Liver (tissue), 9 donors: ENCODE data around the gene TRIO. TPM values are rescaled to one million over a fixed set of nuclear protein-coding genes. Genes with fewer than 3 reads are reported as not detected.

Experiments
- DNase-seq: peaks from one replicate; pipeline ENCODE4 v3.0.0-alpha.2; 2017; ENCODE audit warnings: low spot score
- H3K27ac ChIP-seq, 2 donors: one replicate each; pipeline ENCODE4 v1.7.0; 2013; ENCODE audit warnings: inconsistent platforms in 2 of 2, low read length in 2 of 2, control low read depth in 1 of 2, low read depth in 1 of 2, mild to moderate bottlenecking in 1 of 2
- H3K27me3 ChIP-seq, 4 donors: one replicate each; pipeline versions ENCODE4 v1.6.1 to v1.7.0; 2013; ENCODE audit warnings: low read length in 3 of 4, inconsistent platforms in 1 of 4, mild to moderate bottlenecking in 1 of 4, moderate library complexity in 1 of 4; ENCODE audit not compliant: control insufficient read depth in 4 of 4, insufficient read depth in 4 of 4
- H3K36me3 ChIP-seq, 4 donors: one replicate each; pipeline versions ENCODE4 v1.6.1 to v1.7.0; 2013; ENCODE audit warnings: low read length in 3 of 4, mild to moderate bottlenecking in 3 of 4, low read depth in 1 of 4, moderate library complexity in 1 of 4; ENCODE audit not compliant: control insufficient read depth in 4 of 4, insufficient read depth in 3 of 4
- H3K4me1 ChIP-seq, 4 donors: one replicate each; pipeline versions ENCODE4 v1.6.1 to v1.7.0; 2013; ENCODE audit warnings: low read length in 3 of 4, mild to moderate bottlenecking in 3 of 4, moderate library complexity in 1 of 4; ENCODE audit not compliant: control insufficient read depth in 4 of 4, insufficient read depth in 4 of 4
- H3K4me3 ChIP-seq, 3 donors: one replicate each; pipeline versions ENCODE4 v1.6.1 to v1.7.0; 2013; ENCODE audit warnings: low read length in 3 of 3, control low read depth in 1 of 3, low read depth in 1 of 3, mild to moderate bottlenecking in 1 of 3
- H3K9ac ChIP-seq, 2 donors: one replicate each; pipeline ENCODE4 v1.7.0; 2013; ENCODE audit warnings: low read length in 2 of 2, mild to moderate bottlenecking in 2 of 2, moderate library complexity in 2 of 2, control low read depth in 1 of 2, low read depth in 1 of 2
- H3K9me3 ChIP-seq, 4 donors: one replicate each; pipeline versions ENCODE4 v1.6.1 to v1.7.0; 2013; ENCODE audit warnings: low read length in 3 of 4; ENCODE audit not compliant: control insufficient read depth in 4 of 4
- EGR1 ChIP-seq, 2 donors: IDR thresholded peaks; 2 replicates each; pipeline ENCODE4 v1.6.1; 2016 to 2018; ENCODE audit warnings: antibody characterized with exemption in 2 of 2, low read depth in 2 of 2
- FOXA1 ChIP-seq: IDR thresholded peaks from 2 replicates; pipeline ENCODE4 v1.6.1; 2016; ENCODE audit warnings: antibody characterized with exemption
- FOXA2 ChIP-seq: IDR thresholded peaks from 2 replicates; pipeline ENCODE4 v1.6.1; 2016; ENCODE audit warnings: antibody characterized with exemption
- GABPA ChIP-seq, 2 donors: IDR thresholded peaks in 1 of 2; conservative IDR thresholded peaks in 1 of 2; 2 replicates each; pipeline ENCODE4 v1.6.1; 2016; ENCODE audit warnings: antibody characterized with exemption in 2 of 2, mild to moderate bottlenecking in 1 of 2, moderate library complexity in 1 of 2
- HNF4A ChIP-seq, 2 donors: conservative IDR thresholded peaks; 2 replicates each; pipeline ENCODE4 v1.6.1; 2016; ENCODE audit warnings: antibody characterized with exemption in 2 of 2, mild to moderate bottlenecking in 2 of 2
- HNF4G ChIP-seq: IDR thresholded peaks from 2 replicates; pipeline ENCODE4 v1.6.1; 2016; ENCODE audit warnings: antibody characterized with exemption
- JUND ChIP-seq, 2 donors: IDR thresholded peaks; 2 replicates each; pipeline ENCODE4 v1.6.1; 2016; ENCODE audit warnings: antibody characterized with exemption in 2 of 2
- NR2F2 ChIP-seq: IDR thresholded peaks from 2 replicates; pipeline ENCODE4 v1.6.1; 2016; ENCODE audit warnings: antibody characterized with exemption
- RAD21 ChIP-seq, 2 donors: IDR thresholded peaks; 2 replicates each; pipeline ENCODE4 v1.6.1; 2016; ENCODE audit warnings: antibody characterized with exemption in 2 of 2, mild to moderate bottlenecking in 2 of 2
- RXRA ChIP-seq, 2 donors: IDR thresholded peaks; 2 replicates each; pipeline ENCODE4 v1.6.1; 2017 to 2018; ENCODE audit warnings: antibody characterized with exemption in 2 of 2, mild to moderate bottlenecking in 1 of 2
- SP1 ChIP-seq: IDR thresholded peaks from 2 replicates; pipeline ENCODE4 v1.6.1; 2018; ENCODE audit warnings: antibody characterized with exemption, mild to moderate bottlenecking
- TAF1 ChIP-seq: conservative IDR thresholded peaks from 2 replicates; pipeline ENCODE4 v1.6.1; 2016; ENCODE audit warnings: antibody characterized with exemption, mild to moderate bottlenecking
- YY1 ChIP-seq: IDR thresholded peaks from 2 replicates; pipeline ENCODE4 v1.6.1; 2016; ENCODE audit warnings: antibody characterized with exemption, mild to moderate bottlenecking
- WGBS: extraction: QIAGEN DNeasy Blood & Tissue Kit; methylation state at CpG from one replicate; pipeline ENCODE4 v1.1.7; 2013; 5-methylcytosine and 5-hydroxymethylcytosine counted together
- polyA plus RNA-seq, 2 donors: library from polyadenylated mRNA; stranded (reverse) in 1 of 2; unstranded in 1 of 2; fragments of 200-250 nt in 1 of 2; fragments of >200 nt in 1 of 2; fragmentation: Nextera tagmentation in 1 of 2; extraction: Ambion mirVana in 1 of 2; gene quantifications; one replicate each; pipeline versions ENCODE4 v1.2.1 to v1.2.3, GENCODE V29; 2013 to 2015
- total RNA-seq, 2 donors: library from RNA; depleted of rRNA; stranded (reverse); fragments of >200 nt; gene quantifications; one replicate each; pipeline ENCODE4 v1.2.3, GENCODE V29; 2014
- TF ChIP-seq, protein P1 (sequence below): IDR thresholded peaks from 2 replicates; pipeline ENCODE4 v1.6.1; 2016; ENCODE audit warnings: antibody characterized with exemption, mild to moderate bottlenecking
- TF ChIP-seq, protein P2 (sequence below): IDR thresholded peaks from 2 replicates; pipeline ENCODE4 v1.6.1; 2016; ENCODE audit warnings: antibody characterized with exemption
- TF ChIP-seq, protein P3 (sequence below): fragments of 150-350 bp; IDR thresholded peaks from 2 replicates; pipeline ENCODE4 v1.5.1; 2017; ENCODE audit warnings: improper control_type of control experiment, low read depth, low read length; ENCODE audit not compliant: missing input control
- TF ChIP-seq, protein P4 (sequence below): IDR thresholded peaks from 2 replicates; pipeline ENCODE4 v1.6.1; 2016; ENCODE audit warnings: antibody characterized with exemption
- TF ChIP-seq, protein P5 (sequence below): IDR thresholded peaks from 2 replicates; pipeline ENCODE4 v1.6.1; 2016; ENCODE audit warnings: antibody characterized with exemption
- donor health status: healthy.
- donor health status: healthy.
- donor health status: healthy.
- donor health status: healthy.
- donor health status: healthy.

The TRIO gene
- total and polyA plus RNA-seq, 4 donors, result 8.5 to 86.2 (median 16.0) TPM

DNA sequence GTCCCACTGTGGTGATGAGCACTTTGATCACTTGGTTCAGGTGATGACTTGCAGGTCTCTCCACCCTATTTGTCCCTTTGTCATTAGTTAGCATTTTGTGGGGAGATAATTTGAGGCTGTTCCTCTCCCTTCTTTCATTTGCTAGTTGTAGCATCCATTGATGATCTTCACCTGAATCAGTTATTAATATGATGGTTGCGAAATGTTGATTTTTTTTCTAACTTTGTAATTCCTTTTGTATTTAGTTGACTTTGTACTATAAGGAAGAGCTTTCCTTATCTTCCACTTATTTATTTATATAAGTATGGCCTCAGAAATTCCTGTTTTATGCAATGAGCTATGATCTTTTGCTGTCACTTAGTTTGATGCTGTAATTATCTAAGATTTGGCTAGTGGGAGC, 12.6 kb downstream of the TRIO start:
- no peak overlapping the region for H3K27ac ChIP-seq
- H3K4me1 ChIP-seq, result peaks cover 2 to 9% (median 3%) of the 10 kb centered on the region in 4 donors
- H3K4me3 ChIP-seq, result no peak overlapping the region
- no peaks in the 10 kb centered on the region for H3K36me3 ChIP-seq
- no peaks in the 10 kb centered on the region for H3K27me3 ChIP-seq
- no peak for TF ChIP-seq RXRA (IDR thresholded peaks at IDR 0.05)
- TF ChIP-seq, protein P1, sequence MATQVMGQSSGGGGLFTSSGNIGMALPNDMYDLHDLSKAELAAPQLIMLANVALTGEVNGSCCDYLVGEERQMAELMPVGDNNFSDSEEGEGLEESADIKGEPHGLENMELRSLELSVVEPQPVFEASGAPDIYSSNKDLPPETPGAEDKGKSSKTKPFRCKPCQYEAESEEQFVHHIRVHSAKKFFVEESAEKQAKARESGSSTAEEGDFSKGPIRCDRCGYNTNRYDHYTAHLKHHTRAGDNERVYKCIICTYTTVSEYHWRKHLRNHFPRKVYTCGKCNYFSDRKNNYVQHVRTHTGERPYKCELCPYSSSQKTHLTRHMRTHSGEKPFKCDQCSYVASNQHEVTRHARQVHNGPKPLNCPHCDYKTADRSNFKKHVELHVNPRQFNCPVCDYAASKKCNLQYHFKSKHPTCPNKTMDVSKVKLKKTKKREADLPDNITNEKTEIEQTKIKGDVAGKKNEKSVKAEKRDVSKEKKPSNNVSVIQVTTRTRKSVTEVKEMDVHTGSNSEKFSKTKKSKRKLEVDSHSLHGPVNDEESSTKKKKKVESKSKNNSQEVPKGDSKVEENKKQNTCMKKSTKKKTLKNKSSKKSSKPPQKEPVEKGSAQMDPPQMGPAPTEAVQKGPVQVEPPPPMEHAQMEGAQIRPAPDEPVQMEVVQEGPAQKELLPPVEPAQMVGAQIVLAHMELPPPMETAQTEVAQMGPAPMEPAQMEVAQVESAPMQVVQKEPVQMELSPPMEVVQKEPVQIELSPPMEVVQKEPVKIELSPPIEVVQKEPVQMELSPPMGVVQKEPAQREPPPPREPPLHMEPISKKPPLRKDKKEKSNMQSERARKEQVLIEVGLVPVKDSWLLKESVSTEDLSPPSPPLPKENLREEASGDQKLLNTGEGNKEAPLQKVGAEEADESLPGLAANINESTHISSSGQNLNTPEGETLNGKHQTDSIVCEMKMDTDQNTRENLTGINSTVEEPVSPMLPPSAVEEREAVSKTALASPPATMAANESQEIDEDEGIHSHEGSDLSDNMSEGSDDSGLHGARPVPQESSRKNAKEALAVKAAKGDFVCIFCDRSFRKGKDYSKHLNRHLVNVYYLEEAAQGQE, result no peak
- TF ChIP-seq, protein P2, sequence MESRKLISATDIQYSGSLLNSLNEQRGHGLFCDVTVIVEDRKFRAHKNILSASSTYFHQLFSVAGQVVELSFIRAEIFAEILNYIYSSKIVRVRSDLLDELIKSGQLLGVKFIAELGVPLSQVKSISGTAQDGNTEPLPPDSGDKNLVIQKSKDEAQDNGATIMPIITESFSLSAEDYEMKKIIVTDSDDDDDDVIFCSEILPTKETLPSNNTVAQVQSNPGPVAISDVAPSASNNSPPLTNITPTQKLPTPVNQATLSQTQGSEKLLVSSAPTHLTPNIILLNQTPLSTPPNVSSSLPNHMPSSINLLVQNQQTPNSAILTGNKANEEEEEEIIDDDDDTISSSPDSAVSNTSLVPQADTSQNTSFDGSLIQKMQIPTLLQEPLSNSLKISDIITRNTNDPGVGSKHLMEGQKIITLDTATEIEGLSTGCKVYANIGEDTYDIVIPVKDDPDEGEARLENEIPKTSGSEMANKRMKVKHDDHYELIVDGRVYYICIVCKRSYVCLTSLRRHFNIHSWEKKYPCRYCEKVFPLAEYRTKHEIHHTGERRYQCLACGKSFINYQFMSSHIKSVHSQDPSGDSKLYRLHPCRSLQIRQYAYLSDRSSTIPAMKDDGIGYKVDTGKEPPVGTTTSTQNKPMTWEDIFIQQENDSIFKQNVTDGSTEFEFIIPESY, result no peak
- no peak for TF ChIP-seq GABPA (IDR thresholded peaks at IDR 0.05 in 1 of 2, conservative IDR thresholded peaks at IDR 0.05 in 1 of 2)
- TF ChIP-seq FOXA1, result no peak
- TF ChIP-seq, protein P3, sequence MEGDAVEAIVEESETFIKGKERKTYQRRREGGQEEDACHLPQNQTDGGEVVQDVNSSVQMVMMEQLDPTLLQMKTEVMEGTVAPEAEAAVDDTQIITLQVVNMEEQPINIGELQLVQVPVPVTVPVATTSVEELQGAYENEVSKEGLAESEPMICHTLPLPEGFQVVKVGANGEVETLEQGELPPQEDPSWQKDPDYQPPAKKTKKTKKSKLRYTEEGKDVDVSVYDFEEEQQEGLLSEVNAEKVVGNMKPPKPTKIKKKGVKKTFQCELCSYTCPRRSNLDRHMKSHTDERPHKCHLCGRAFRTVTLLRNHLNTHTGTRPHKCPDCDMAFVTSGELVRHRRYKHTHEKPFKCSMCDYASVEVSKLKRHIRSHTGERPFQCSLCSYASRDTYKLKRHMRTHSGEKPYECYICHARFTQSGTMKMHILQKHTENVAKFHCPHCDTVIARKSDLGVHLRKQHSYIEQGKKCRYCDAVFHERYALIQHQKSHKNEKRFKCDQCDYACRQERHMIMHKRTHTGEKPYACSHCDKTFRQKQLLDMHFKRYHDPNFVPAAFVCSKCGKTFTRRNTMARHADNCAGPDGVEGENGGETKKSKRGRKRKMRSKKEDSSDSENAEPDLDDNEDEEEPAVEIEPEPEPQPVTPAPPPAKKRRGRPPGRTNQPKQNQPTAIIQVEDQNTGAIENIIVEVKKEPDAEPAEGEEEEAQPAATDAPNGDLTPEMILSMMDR, result no peak
- TF ChIP-seq HNF4G, result no peak
- TF ChIP-seq JUND (IDR thresholded peaks at IDR 0.05), result no peak
- TF ChIP-seq, protein P4, sequence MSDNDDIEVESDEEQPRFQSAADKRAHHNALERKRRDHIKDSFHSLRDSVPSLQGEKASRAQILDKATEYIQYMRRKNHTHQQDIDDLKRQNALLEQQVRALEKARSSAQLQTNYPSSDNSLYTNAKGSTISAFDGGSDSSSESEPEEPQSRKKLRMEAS, result no peak
- TF ChIP-seq RAD21 (IDR thresholded peaks at IDR 0.05), result no peak
- no peak for TF ChIP-seq FOXA2
- no peak for TF ChIP-seq YY1
- TF ChIP-seq HNF4A (conservative IDR thresholded peaks at IDR 0.05), result no peak
- TF ChIP-seq SP1, result no peak
- no peak for TF ChIP-seq TAF1
- TF ChIP-seq, protein P5, sequence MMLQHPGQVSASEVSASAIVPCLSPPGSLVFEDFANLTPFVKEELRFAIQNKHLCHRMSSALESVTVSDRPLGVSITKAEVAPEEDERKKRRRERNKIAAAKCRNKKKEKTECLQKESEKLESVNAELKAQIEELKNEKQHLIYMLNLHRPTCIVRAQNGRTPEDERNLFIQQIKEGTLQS, result no peak
- no peak for TF ChIP-seq NR2F2
- no peak for DNase-seq
- H3K9ac ChIP-seq, result no peak overlapping the region
- WGBS, result 91% methylated on average over 1 of the region's 1 CpG
- no peaks in the 10 kb centered on the region for H3K9me3 ChIP-seq

DNA sequence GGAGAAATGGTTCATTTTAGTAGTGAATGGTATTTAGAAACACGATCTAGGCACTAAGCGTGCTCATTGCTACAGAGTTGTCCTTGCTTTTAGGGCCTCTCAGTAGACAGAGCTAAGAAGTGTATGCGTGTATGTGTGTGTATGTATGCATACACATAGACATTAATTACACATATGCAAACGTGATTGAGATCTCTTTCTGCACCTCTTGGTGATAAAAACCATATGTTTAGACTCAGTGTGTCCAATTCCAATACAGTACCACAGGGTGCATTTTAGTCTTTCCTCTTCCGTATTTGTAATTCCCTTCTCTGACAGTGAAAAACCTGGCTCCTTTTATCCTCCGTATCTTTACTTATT, 13.1 kb downstream of the TRIO start:
- no peak for TF ChIP-seq EGR1 (IDR thresholded peaks at IDR 0.05; ENCODE audit: low read depth in 2 of 2)
- no peak for TF ChIP-seq YY1
- TF ChIP-seq, protein P5, result no peak
- TF ChIP-seq RAD21 (IDR thresholded peaks at IDR 0.05), result no peak
- TF ChIP-seq, protein P1, result no peak
- TF ChIP-seq, protein P2, result no peak
- TF ChIP-seq RXRA (IDR thresholded peaks at IDR 0.05), result no peak
- TF ChIP-seq SP1, result no peak
- TF ChIP-seq GABPA (IDR thresholded peaks at IDR 0.05 in 1 of 2, conservative IDR thresholded peaks at IDR 0.05 in 1 of 2), result no peak
- Histone ChIP-seq H3K4me1 (peaks cover 2 to 9% (median 3%) of the 10 kb centered on the region in 4 donors), H3K27me3 (no peaks in the 10 kb centered on the region), H3K27ac (no peak overlapping the region), H3K9me3 (no peaks in the 10 kb centered on the region), H3K9ac (no peak overlapping the region), H3K4me3 (no peak overlapping the region), H3K36me3 (no peaks in the 10 kb centered on the region)
- WGBS, result 81% methylated on average over 6 of the region's 6 CpGs
- DNase-seq, result no peak
